ENCODE results near the gene MRPS23.
"Not testable (repeated sequence)": the region's sequence is repeated elsewhere in the genome, so short reads cannot be mapped to it uniquely, and the experiment has no call there.

The MRPS23 gene

GRCh38 chr17:57861790-57862693 lies 12.2 kb upstream of the MRPS23 start:
- no peak for DNase-seq

- peak; percentile 39 for DNase-seq
Observed at GRCh38 chr17:57861000-57861789, 11.4 kb upstream of the MRPS23 start.

GRCh38 chr17:57860414-57860999 lies 10.7 kb upstream of the MRPS23 start:
- DNase-seq: no peak

- no peak for DNase-seq
Observed at GRCh38 chr17:57859601-57860413, 10.0 kb upstream of the MRPS23 start.

GRCh38 chr17:57858838-57859237 lies 9.0 kb upstream of the MRPS23 start:
- DNase-seq: no peak

GRCh38 chr17:57856792-57857620 lies 7.2 kb upstream of the MRPS23 start:
- no peak for DNase-seq

- no peak for DNase-seq
Observed at GRCh38 chr17:57855391-57856035, 5.7 kb upstream of the MRPS23 start.

GRCh38 chr17:57853695-57854094 lies 3.9 kb upstream of the MRPS23 start:
- no peak for DNase-seq

GRCh38 chr17:57852955-57853328 lies 3.1 kb upstream of the MRPS23 start:
- DNase-seq: no peak

- DNase-seq: no peak
Observed at GRCh38 chr17:57852092-57852954, 2.5 kb upstream of the MRPS23 start.

GRCh38 chr17:57849163-57849873 lies 526 bp downstream of the MRPS23 start:
- no peak for DNase-seq

- DNase-seq: not testable (repeated sequence)
Observed at GRCh38 chr17:57846056-57846945, 3.5 kb downstream of the MRPS23 start.

GRCh38 chr17:57842280-57842679 lies 7.6 kb downstream of the MRPS23 start:
- DNase-seq: no peak

- DNase-seq: no peak
Observed at GRCh38 chr17:57839571-57839923, 10.3 kb downstream of the MRPS23 start.

- no peak for DNase-seq
Observed at GRCh38 chr17:57838857-57839570, 10.8 kb downstream of the MRPS23 start.

GRCh38 chr17:57838453-57838852 lies 11.4 kb downstream of the MRPS23 start:
- no peak for DNase-seq

GRCh38 chr17:57835333-57835900 lies 14.4 kb downstream of the MRPS23 start:
- DNase-seq: no peak
